Stimulated activated CD8-positive, alpha-beta memory T cell treated with anti-CD3 and anti-CD28 coated beads, Interleukin-7, amount 100 ng/mL, for 4 hours (primary cell): ENCODE measurements around the gene NFYA.
"Not testable (repeated sequence)": the region's sequence is repeated elsewhere in the genome, so short reads cannot be mapped to it uniquely, and the experiment has no call there.

Source experiments
- DNase-seq, 2 donors: peaks; one replicate each; pipeline ENCODE4 v3.0.0-alpha.2; 2020; ENCODE audit warnings: low read depth in 2 of 2

The NFYA gene

DNA sequence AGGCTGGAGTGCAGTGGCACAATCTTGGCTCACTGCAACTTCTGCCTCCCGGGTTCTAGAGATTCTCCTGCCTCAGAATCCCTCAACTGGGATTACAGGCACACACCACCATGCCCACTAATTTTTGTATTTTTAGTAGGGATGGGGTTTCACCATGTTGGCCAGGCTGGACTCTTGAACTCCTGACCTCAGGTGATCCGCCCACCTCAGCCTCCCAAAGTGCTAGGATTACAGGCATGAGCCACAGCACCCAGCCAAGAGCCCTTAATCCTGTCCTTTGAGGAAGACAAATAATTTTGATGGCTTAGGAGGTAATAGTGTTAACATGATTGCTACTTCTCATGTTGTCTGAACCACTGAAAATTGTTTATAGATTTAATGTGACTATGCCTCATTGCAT lies 42.3 kb downstream of the NFYA start:
- not testable (repeated sequence) for DNase-seq

DNA sequence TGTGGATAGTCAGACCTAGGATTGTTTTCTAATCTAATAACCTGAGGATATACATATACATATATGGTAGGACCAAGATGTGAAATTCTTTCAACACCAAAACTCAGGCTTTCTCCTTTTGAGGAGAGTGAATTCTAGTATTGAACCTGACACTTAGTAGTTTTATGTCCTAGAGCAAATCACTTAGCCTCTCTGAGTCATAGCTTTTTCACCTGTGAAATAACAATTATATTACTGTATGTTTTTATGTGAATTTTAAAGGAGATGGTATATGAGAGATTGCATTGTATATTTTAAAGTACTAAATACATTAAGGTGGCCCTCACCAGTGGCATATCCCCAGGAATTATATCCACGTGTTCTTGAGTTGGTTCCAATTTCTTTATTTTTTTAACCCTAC lies 46.7 kb downstream of the NFYA start:
- DNase-seq = no peak

DNA sequence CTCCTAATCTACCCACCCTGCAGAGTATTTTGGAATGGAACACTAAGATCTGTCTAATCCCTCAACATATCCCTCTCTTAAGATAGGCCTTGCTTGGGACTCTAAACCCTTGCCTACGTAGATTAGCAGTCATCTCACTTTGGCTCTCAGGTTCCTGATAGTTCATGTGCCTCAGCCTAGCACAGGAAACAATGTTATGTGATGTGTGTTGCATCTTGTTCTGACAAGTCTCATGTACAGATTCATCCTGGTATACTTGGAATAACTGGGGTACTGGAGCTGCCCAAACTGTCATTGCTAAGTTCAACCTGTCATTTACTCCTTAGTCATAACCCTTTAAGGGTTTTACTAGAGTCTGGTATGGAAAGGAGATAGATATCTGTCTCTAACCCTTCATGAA lies 47.3 kb downstream of the NFYA start:
- DNase-seq = no peak

DNA sequence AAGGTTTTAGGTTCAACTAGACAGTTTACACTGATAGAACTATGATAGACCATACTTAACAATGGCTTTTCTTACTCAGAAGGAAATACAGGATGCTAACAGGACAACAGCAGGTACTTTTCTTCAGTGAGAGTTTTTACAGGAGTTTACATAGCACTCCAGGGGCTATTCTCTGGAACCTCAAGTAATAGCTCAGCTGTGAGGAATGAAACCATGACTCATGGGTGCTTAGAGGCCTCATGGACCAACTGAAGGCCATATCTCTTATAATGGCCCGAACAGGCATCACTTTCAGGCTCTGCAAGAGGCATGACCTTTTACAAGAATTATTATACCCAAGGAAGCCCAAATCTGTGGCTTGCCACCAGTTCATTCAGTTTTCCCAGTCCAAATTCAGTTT lies 49.6 kb downstream of the NFYA start:
- no peak for DNase-seq

DNA sequence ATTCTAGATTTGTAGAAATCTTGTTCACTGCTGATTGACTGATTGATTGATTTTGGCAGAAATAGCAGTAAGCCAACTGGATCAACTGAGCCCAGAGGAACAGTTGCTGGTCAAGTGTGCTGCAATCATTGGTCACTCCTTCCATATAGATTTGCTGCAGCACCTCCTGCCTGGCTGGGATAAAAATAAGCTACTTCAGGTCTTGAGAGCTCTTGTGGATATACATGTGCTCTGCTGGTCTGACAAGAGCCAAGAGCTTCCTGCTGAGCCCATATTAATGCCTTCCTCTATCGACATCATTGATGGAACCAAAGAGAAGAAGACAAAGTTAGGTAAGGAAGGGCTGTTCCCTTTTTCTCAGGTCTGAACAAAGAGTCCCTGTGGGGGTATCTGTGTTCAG lies 50.1 kb downstream of the NFYA start:
- no peak for DNase-seq

DNA sequence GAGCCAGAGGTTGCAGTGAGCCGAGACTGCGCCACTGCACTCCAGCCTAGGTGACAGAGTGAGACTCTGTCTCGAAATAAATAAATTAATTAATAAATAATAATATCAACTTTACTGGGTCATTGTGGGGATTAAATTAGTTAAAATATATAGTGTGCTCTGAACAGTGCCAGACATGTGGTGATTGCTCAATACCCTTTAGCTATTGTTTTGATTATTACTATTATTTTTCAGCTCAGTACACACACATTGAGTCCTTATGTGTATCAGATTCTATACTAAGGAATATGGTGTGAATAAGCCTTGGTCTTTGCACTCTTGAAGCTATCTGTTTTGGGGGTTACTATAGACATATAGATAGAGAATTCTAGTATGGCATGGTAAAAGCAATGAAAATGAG lies 52.5 kb downstream of the NFYA start:
- no peak for DNase-seq

DNA sequence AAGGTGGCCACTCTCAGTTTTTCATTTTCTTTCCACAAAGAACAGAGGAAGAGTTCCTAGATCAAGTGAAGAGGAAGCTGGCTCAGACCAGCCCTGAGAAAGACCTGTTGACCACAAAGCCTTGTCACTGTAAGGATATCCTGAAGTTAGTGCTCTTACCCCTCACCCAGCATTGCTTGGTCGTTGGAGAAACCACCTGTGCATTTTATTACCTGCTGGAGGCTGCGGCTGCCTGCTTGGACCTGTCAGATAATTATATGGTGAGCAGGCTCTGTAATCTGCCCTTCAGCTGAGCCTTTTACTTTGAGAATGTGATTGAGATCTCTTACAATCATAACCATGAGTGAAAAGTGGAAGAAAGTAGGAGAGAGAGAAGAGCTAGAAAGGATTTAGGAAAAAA lies 59.5 kb downstream of the NFYA start:
- DNase-seq = no peak

DNA sequence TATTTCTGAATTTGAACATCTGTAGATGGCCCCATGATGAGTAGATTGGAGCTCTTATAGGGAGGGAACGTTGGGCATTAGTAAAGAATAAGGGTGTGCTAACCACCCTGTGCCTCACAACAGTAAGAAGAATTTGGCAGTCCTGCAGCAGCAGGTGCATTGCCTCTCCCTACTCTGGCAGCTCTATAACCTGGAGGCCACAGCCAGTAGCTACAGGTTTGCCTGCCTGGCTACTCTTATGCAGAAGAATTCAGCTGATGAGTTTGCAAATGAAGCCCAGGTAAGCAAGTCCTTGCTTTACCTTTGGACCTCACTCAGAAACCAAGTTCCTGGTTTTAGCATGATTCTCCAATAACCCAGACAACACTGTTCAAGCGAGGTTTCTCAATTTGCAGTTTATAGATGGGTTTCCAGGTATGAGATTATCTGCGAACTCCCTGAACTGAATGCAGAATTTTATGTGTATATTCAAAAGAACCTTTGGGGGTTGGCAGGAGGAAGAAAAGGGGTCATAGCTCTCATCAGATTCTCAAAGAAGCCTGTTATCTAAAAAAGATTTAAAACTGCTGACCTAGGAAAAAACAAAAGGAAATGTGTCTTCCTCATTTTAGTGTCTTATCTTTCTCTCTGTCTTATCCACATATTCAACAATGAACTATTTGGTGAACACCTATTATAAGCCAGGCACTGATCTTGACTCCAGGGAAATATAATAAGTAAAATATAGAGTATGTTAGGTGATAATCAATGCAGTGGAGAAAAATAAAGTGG lies 62.5 kb downstream of the NFYA start:
- DNase-seq = no peak

DNA sequence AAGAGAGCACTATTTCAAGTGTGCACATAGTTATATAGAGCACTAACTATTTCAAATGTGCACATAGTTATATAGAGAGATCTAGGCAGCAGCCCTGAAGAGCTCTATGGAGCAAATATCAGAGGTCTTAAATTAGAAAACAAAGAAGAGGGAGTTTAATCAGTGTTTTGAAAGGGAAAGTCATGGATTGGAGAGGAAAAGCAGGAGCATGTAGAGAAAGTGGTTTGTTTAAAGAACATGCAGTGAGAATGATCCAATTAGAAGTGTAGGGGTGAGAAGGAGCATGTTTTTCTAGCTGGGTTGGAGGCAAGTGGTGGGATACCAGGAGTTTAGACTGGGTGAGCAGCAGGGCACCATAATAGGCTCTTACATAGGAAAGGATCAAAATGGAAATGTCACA lies 64.1 kb downstream of the NFYA start:
- DNase-seq = no peak

DNA sequence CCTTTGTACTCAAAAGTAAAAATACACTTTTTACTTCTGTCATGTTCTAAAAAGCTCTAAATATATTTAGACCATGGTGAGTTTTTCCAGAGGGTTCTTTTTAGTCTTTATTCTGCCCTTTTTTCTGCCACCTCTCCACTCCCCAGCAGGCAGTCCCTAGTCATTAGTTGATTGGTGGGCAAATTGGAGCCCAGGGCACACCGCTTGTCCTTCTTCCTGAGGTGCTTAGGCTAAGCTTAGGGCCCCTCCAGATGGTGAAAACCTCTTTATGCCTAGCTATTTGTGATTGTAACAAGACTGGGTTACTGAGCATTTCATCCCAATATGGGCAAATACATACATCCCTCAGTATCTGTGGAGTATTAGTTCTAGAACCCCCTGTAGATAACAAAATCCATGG lies 75.1 kb downstream of the NFYA start:
- DNase-seq = no peak
